VCaP (cell line): Measurements from ENCODE around the gene HTR2A.
A peak's percentile ranks its signal among the peaks of the same experiment; 100 is the strongest.

Experiments
- H3K27ac ChIP-seq: fragments of 450-650 bp; 2 replicates; pipeline ENCODE4 v1.5.1; 2017
- TF ChIP-seq, protein P1 (sequence below): fragments of 450-650 bp; conservative IDR thresholded peaks from 2 replicates; pipeline ENCODE4 v1.5.1; 2017; ENCODE audit warnings: mild to moderate bottlenecking, moderate library complexity

Gene HTR2A

GRCh38 chr13:46834657-46835056, 62.2 kb downstream of the HTR2A start:
- TF ChIP-seq, protein P1, sequence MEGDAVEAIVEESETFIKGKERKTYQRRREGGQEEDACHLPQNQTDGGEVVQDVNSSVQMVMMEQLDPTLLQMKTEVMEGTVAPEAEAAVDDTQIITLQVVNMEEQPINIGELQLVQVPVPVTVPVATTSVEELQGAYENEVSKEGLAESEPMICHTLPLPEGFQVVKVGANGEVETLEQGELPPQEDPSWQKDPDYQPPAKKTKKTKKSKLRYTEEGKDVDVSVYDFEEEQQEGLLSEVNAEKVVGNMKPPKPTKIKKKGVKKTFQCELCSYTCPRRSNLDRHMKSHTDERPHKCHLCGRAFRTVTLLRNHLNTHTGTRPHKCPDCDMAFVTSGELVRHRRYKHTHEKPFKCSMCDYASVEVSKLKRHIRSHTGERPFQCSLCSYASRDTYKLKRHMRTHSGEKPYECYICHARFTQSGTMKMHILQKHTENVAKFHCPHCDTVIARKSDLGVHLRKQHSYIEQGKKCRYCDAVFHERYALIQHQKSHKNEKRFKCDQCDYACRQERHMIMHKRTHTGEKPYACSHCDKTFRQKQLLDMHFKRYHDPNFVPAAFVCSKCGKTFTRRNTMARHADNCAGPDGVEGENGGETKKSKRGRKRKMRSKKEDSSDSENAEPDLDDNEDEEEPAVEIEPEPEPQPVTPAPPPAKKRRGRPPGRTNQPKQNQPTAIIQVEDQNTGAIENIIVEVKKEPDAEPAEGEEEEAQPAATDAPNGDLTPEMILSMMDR: no peak

GRCh38 chr13:46831588-46832194, 65.2 kb downstream of the HTR2A start:
- no peak overlapping the region for H3K27ac ChIP-seq

More at GRCh38 chr13:46834657-46835056, 62.2 kb downstream of the HTR2A start:
- H3K27ac ChIP-seq: no peak overlapping the region

GRCh38 chr13:46830405-46831005, 66.3 kb downstream of the HTR2A start:
- TF ChIP-seq, protein P1: no peak
- no peak overlapping the region for H3K27ac ChIP-seq

More at GRCh38 chr13:46831588-46832194, 65.2 kb downstream of the HTR2A start:
- TF ChIP-seq, protein P1: peak; percentile 82

GRCh38 chr13:46822551-46822950, 74.3 kb downstream of the HTR2A start:
- no peak overlapping the region for H3K27ac ChIP-seq
- TF ChIP-seq, protein P1: no peak

- H3K27ac ChIP-seq: no peak overlapping the region
- TF ChIP-seq, protein P1: no peak
These were observed 78.9 kb downstream of the HTR2A start for GRCh38 chr13:46817838-46818476.

DNA sequence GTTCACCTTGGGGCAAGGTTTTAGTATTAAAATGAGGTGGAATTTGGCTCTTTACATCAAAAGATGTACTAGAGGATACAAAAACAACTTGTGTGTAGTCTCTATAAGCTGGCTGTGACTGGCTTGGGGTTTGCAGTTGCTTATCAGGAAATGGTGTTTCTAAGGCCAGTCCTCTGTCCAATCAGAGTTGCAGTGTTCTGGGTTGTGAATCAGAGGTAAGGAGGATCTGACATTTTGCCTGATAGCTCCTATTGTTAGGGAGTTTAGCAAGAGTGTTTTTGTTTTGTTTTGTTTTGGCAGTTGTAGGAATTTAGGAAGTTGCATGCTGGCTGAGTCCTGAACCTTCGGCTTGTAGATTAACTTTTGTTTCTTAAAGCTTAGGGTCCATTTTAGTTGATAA, 79.8 kb downstream of the HTR2A start:
- H3K27ac ChIP-seq: peak overlapping the region; percentile 6; the same call in 1 of the 2 replicates
- TF ChIP-seq, protein P1: no peak

GRCh38 chr13:46816371-46816770, 80.5 kb downstream of the HTR2A start:
- TF ChIP-seq, protein P1: no peak

More at GRCh38 chr13:46816371-46816770, 80.5 kb downstream of the HTR2A start:
- no peak overlapping the region; the same call in 1 of the 2 replicates for H3K27ac ChIP-seq
